HS-27A (cell line): ENCODE measurements around the gene NOL9.
A peak's percentile ranks its signal among the peaks of the same experiment; 100 is the strongest.

Experiments
- DNase-seq: peaks from one replicate; pipeline ENCODE4 v3.0.0-alpha.2; 2012; ENCODE audit warnings: low read depth, missing footprints

Gene NOL9

GRCh38 chr1:6590046-6590445 lies 35.7 kb upstream of the NOL9 start:
- DNase-seq, result no peak

- DNase-seq, result no peak
Measured at GRCh38 chr1:6588893-6589520, 34.7 kb upstream of the NOL9 start.

GRCh38 chr1:6588128-6588892 lies 34.0 kb upstream of the NOL9 start:
- DNase-seq, result no peak

- no peak for DNase-seq
Measured at GRCh38 chr1:6587261-6588005, 33.1 kb upstream of the NOL9 start.

GRCh38 chr1:6586404-6586816 lies 32.1 kb upstream of the NOL9 start:
- DNase-seq, result no peak

GRCh38 chr1:6585841-6586240 lies 31.5 kb upstream of the NOL9 start:
- DNase-seq, result no peak

GRCh38 chr1:6585081-6585722 lies 30.9 kb upstream of the NOL9 start:
- no peak for DNase-seq

GRCh38 chr1:6584126-6585080 lies 30.1 kb upstream of the NOL9 start:
- DNase-seq, result no peak

GRCh38 chr1:6582370-6582769 lies 28.1 kb upstream of the NOL9 start:
- DNase-seq, result no peak

- no peak for DNase-seq
Measured at GRCh38 chr1:6581561-6582305, 27.4 kb upstream of the NOL9 start.

GRCh38 chr1:6580593-6581409 lies 26.5 kb upstream of the NOL9 start:
- DNase-seq, result no peak

GRCh38 chr1:6580119-6580592 lies 25.8 kb upstream of the NOL9 start:
- no peak for DNase-seq

- peak; percentile 91 for DNase-seq
Measured at GRCh38 chr1:6579374-6580118, 25.2 kb upstream of the NOL9 start, which contains the start of gene ZBTB48. Gene ZBTB48, plus strand, starts transcription at chr1:6579994. Its CDS starts 616 bp downstream, at chr1:6580610.

- no peak for DNase-seq
Measured at GRCh38 chr1:6578624-6579373, 24.5 kb upstream of the NOL9 start.

GRCh38 chr1:6577831-6578525 lies 23.7 kb upstream of the NOL9 start:
- DNase-seq, result no peak

- no peak for DNase-seq
Measured at GRCh38 chr1:6574818-6575217, 20.5 kb upstream of the NOL9 start.

GRCh38 chr1:6574025-6574620 lies 19.8 kb upstream of the NOL9 start:
- no peak for DNase-seq
